HL-60/S4 (cell line): ENCODE data around the gene APMAP.
"Not testable (repeated sequence)": the region's sequence is repeated elsewhere in the genome, so short reads cannot be mapped to it uniquely, and the experiment has no call there.

Source experiments
- in situ Hi-C: fragments of 300-500 bp; cut with MboI; formaldehyde crosslinking; loops from 2 replicates; pipeline ENCODE4 v1.14.3; 2022; ENCODE audit warnings: low sequenced_read_pairs

The APMAP gene

GRCh38 chr20:24938498-24938897 lies 54.1 kb downstream of the APMAP start:
- in situ Hi-C loops, result no loop called here

- in situ Hi-C loops, result no loop called here
Observed at GRCh38 chr20:24937579-24937978, 55.0 kb downstream of the APMAP start.

- in situ Hi-C loops, result no loop called here
Observed at GRCh38 chr20:24936526-24937407, 55.8 kb downstream of the APMAP start.

- in situ Hi-C loops, result no loop called here
Observed at GRCh38 chr20:24935766-24936525, 56.6 kb downstream of the APMAP start.

- in situ Hi-C loops, result no loop called here
Observed at GRCh38 chr20:24935140-24935539, 57.4 kb downstream of the APMAP start.

GRCh38 chr20:24934716-24935115 lies 57.8 kb downstream of the APMAP start:
- in situ Hi-C loops, result no loop called here

- in situ Hi-C loops, result no loop called here
Observed at GRCh38 chr20:24934101-24934661, 58.4 kb downstream of the APMAP start.

GRCh38 chr20:24933266-24933908 lies 59.2 kb downstream of the APMAP start:
- in situ Hi-C loops, result no loop called here

GRCh38 chr20:24931893-24932292 lies 60.7 kb downstream of the APMAP start:
- in situ Hi-C loops, result not testable (repeated sequence)

GRCh38 chr20:24930724-24931688 lies 61.5 kb downstream of the APMAP start:
- in situ Hi-C loops, result not testable (repeated sequence)

- in situ Hi-C loops, result loop anchor here (10.0 kb wide), 1 partner anchor 55 kb away; no protein-coding TSS in a partner anchor
Observed at GRCh38 chr20:24929867-24930723, 62.5 kb downstream of the APMAP start.

GRCh38 chr20:24929259-24929658 lies 63.3 kb downstream of the APMAP start:
- in situ Hi-C loops, result loop anchor here (10.0 kb wide), 1 partner anchor 56 kb away; no protein-coding TSS in a partner anchor

- in situ Hi-C loops, result loop anchor here (10.0 to 25.0 kb wide), 3 partner anchors 64 to 983 kb away; partner anchors contain the start of gene ACSS1
Observed at GRCh38 chr20:24920706-24921105, 71.8 kb downstream of the APMAP start.

- in situ Hi-C loops, result loop anchor here (10.0 to 25.0 kb wide), 3 partner anchors 65 to 982 kb away; partner anchors contain the start of gene ACSS1
Observed at GRCh38 chr20:24919665-24920064, 72.9 kb downstream of the APMAP start.

GRCh38 chr20:24918579-24919566 lies 73.7 kb downstream of the APMAP start:
- in situ Hi-C loops, result loop anchor here (25.0 kb wide), 2 partner anchors 143 to 982 kb away; partner anchors contain the start of gene ACSS1

- in situ Hi-C loops, result loop anchor here (25.0 kb wide), 2 partner anchors 144 to 981 kb away; partner anchors contain the start of gene ACSS1
Observed at GRCh38 chr20:24917797-24918578, 74.6 kb downstream of the APMAP start.
